Osteoblast (primary cell): ENCODE measurements around the gene MXRA7. TPM values are rescaled to one million over a fixed set of nuclear protein-coding genes. Genes with fewer than 3 reads are reported as not detected.
"Not testable (repeated sequence)": the region's sequence is repeated elsewhere in the genome, so short reads cannot be mapped to it uniquely, and the experiment has no call there.

Source experiments
- DNase-seq: peaks from one replicate; pipeline ENCODE4 v3.0.0; 2011; ENCODE audit warnings: low spot score, mixed read lengths; ENCODE audit not compliant: insufficient read length; ENCODE audit errors: missing footprints
- H2AFZ ChIP-seq: 2 replicates; pipeline ENCODE4 v1.6.0; 2011; ENCODE audit warnings: mild to moderate bottlenecking, low read length
- H3K27ac ChIP-seq: 2 replicates; pipeline ENCODE4 v1.5.1; 2011; ENCODE audit warnings: mild to moderate bottlenecking, low read depth, low read length, moderate library complexity
- H3K27me3 ChIP-seq: 2 replicates; pipeline ENCODE4 v1.6.0; 2012; ENCODE audit warnings: mild to moderate bottlenecking, control low read depth, inconsistent platforms, low read length, moderate library complexity; ENCODE audit not compliant: insufficient read depth
- H3K36me3 ChIP-seq: 2 replicates; pipeline ENCODE4 v1.5.1; 2011; ENCODE audit warnings: mild to moderate bottlenecking, low read length, control low read depth, moderate library complexity; ENCODE audit not compliant: insufficient read depth
- H3K4me1 ChIP-seq: 2 replicates; pipeline ENCODE4 v1.5.1; 2011; ENCODE audit warnings: mild to moderate bottlenecking, low read length, control low read depth, moderate library complexity; ENCODE audit not compliant: insufficient read depth
- H3K4me2 ChIP-seq: 2 replicates; pipeline ENCODE4 v1.6.0; 2011; ENCODE audit warnings: mild to moderate bottlenecking, low read length; ENCODE audit not compliant: insufficient read depth
- H3K4me3 ChIP-seq: fragments of 200-600 bp; sonication (generic); 3 replicates; pipeline ENCODE4 v1.5.1; 2012; ENCODE audit warnings: mild to moderate bottlenecking, low read length, inconsistent platforms; ENCODE audit not compliant: insufficient read depth
- H3K79me2 ChIP-seq: 2 replicates; pipeline ENCODE4 v1.6.0; 2012; ENCODE audit warnings: mild to moderate bottlenecking, low read length, control low read depth, inconsistent platforms; ENCODE audit not compliant: insufficient read depth
- H3K9me3 ChIP-seq: 2 replicates; pipeline ENCODE4 v1.5.1; 2011; ENCODE audit warnings: low read depth, low read length, control low read depth
- H4K20me1 ChIP-seq: 2 replicates; pipeline ENCODE4 v1.6.0; 2012; ENCODE audit warnings: mild to moderate bottlenecking, low read length, control low read depth; ENCODE audit not compliant: insufficient read depth
- total RNA-seq: library from RNA; depleted of rRNA; stranded (reverse); fragments of >200 nt; gene quantifications from 2 replicates; pipeline ENCODE4 v1.2.3, GENCODE V29; 2012
- TF ChIP-seq, protein P1 (sequence below): IDR thresholded peaks from 2 replicates; pipeline ENCODE4 v1.5.1; 2011; ENCODE audit warnings: mild to moderate bottlenecking, low read depth, low read length, moderate library complexity; ENCODE audit errors: extremely low read depth

MXRA7 gene
- total RNA-seq, 1 donor, result 352 TPM

DNA sequence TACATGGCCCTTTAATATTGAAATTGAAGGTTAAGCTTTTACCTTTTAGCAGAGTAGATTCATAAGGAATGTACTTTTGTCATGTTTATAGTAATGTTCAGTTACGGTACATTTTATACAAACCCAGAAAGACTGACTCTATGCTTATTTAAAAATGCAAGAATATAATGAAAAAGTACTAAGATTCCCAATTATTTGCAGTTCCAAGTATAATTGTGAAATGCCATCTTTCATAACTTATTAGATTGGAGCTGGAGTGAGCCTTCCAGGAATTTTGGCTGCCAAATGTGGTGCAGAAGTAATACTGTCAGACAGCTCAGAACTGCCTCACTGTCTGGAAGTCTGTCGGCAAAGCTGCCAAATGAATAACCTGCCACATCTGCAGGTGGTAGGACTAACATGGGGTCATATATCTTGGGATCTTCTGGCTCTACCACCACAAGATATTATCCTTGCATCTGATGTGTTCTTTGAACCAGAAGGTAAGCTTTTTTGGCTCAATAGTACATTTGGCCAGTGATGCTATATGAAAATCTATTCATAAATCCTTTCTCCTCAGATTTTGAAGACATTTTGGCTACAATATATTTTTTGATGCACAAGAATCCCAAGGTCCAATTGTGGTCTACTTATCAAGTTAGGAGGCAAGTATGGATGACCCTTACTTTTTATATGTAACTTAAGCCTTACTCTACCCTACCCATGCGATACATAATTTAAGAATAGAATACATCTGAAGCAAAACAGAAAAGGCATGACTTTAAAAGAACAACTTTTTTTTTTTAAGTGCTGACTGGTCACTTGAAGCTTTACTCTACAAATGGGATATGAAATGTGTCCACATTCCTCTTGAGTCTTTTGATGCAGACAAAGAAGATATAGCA is 22.2 kb upstream of the MXRA7 start:
- peak; percentile 10 for DNase-seq

DNA sequence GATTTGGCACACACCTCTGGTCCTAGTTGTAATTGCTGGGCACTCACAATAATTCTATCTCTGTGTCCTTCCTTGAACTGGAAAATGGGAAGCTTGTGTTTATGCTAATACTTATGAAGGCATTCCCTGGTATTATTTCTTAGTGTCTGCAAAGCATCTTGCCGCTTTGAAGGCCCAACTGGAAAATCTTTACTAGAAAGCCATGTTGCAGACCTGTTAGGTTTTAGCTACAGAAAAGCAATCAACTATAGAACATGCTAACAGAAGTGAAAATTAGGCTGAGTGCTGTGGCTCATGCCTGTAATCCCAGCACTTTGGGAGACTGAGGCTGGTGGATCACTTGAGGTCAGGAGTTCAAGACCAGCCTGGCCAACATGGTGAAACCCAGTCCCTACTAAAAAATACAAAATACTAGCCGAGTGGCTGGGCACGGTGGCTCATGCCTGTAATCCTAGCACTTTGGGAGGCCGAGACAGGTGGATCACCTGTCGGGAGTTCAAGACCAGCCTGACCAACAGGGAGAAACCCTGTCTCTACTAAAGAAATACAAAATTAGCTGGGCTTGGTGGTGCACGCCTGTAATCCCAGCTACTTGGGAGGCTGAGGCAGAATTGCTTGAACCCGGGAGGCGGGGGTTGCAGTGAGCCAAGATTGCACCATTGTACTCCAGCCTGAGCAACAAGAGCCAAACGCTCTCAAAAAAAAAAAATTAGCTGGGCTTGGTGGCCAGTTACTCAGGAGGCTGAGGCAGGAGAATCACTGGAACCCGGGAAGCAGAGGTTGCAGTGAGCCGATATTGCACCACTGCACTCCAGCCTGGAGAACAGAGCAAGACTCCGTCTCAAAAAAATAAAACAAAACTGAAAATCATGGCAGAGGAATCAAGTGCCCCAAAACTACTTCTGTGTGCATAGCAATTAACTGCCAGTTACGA is 21.3 kb upstream of the MXRA7 start:
- H3K27me3 ChIP-seq, H3K9me3 ChIP-seq, H3K4me3 ChIP-seq, H3K27ac ChIP-seq, H2AFZ ChIP-seq: not testable (repeated sequence)
- H3K4me1 ChIP-seq, result peaks cover 45% of the 10 kb centered on the region
- peak overlapping the region; percentile 94 for H3K4me2 ChIP-seq
- peak; percentile 11 for DNase-seq
- peaks cover 95% of the 10 kb centered on the region for H3K79me2 ChIP-seq
- peaks cover 47% of the 10 kb centered on the region for H4K20me1 ChIP-seq
- H3K36me3 ChIP-seq, result peaks cover 57% of the 10 kb centered on the region

More for the DNA sequence above, 22.2 kb upstream of the MXRA7 start:
- TF ChIP-seq, protein P1, sequence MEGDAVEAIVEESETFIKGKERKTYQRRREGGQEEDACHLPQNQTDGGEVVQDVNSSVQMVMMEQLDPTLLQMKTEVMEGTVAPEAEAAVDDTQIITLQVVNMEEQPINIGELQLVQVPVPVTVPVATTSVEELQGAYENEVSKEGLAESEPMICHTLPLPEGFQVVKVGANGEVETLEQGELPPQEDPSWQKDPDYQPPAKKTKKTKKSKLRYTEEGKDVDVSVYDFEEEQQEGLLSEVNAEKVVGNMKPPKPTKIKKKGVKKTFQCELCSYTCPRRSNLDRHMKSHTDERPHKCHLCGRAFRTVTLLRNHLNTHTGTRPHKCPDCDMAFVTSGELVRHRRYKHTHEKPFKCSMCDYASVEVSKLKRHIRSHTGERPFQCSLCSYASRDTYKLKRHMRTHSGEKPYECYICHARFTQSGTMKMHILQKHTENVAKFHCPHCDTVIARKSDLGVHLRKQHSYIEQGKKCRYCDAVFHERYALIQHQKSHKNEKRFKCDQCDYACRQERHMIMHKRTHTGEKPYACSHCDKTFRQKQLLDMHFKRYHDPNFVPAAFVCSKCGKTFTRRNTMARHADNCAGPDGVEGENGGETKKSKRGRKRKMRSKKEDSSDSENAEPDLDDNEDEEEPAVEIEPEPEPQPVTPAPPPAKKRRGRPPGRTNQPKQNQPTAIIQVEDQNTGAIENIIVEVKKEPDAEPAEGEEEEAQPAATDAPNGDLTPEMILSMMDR, result no peak
- no peak overlapping the region for H2AFZ ChIP-seq
- H3K4me1 ChIP-seq, result peaks cover 38% of the 10 kb centered on the region
- H3K27ac ChIP-seq, result peak overlapping the region; percentile 50
- peaks cover 41% of the 10 kb centered on the region for H4K20me1 ChIP-seq
- H3K36me3 ChIP-seq, result peaks cover 57% of the 10 kb centered on the region
- no peak overlapping the region for H3K4me3 ChIP-seq
- no peaks in the 10 kb centered on the region for H3K27me3 ChIP-seq
- H3K4me2 ChIP-seq, result peak overlapping the region; percentile 94
- no peaks in the 10 kb centered on the region for H3K9me3 ChIP-seq
- peaks cover 86% of the 10 kb centered on the region for H3K79me2 ChIP-seq

DNA sequence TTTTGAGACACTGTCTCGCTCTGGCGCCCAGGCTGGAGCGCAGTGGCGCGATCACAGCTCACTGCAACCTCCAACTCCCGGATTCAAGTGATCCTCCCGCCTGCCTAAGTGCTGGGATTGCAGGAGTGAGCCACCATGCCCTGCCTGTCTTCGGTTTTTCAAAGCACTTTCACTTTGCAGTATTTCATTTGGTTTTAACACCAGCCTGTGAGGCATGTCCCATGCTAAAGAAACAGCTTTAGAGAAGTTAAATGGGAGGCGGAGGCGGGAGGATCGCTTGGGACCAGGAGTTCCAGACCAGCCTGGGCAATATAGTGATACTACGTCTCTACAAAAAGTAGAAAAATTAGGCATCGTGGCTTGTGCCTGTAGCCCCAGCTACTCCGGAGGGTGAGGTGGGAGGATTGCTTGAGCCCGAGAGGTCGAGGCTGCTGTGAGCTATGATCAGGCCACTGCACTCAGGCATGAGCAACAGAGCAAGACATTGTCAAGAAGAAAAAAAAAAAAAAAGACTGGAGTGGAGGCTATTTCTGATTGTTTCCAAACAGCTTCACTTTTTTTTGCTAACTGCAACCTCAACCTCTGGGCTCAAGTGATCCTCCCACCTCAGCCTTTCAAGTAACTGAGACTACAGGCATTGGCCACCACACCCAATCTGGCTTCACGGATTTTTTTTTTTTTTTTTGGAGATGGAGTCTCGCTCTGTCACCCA is 17.1 kb upstream of the MXRA7 start:
- Histone ChIP-seq H3K4me1 (peaks cover 31% of the 10 kb centered on the region), H3K9me3 (no peaks in the 10 kb centered on the region), H3K79me2 (peaks cover 89% of the 10 kb centered on the region), H3K4me3 (peak overlapping the region; percentile 96), H2AFZ (no peak overlapping the region), H3K27ac (peak overlapping the region; percentile 96), H3K4me2 (peak overlapping the region; percentile 97), H3K27me3 (no peaks in the 10 kb centered on the region), H3K36me3 (peaks cover 49% of the 10 kb centered on the region), H4K20me1 (peaks cover 35% of the 10 kb centered on the region)
- no peak for DNase-seq
- TF ChIP-seq, protein P1, result no peak
